Loucy (cell line): Measurements from ENCODE around the gene GOLGA6L7.
"Not testable (repeated sequence)": the region's sequence is repeated elsewhere in the genome, so short reads cannot be mapped to it uniquely, and the experiment has no call there.

Source experiments
- CTCF ChIP-seq: fragments of 200-600 bp; sonication (generic); conservative IDR thresholded peaks from 2 replicates; pipeline ENCODE4 v1.5.1; 2014; ENCODE audit warnings: mild to moderate bottlenecking, antibody characterized with exemption, low read length
- EZH2phosphoT487 ChIP-seq: fragments of 200-600 bp; IDR thresholded peaks from 2 replicates; pipeline ENCODE4 v1.6.1; 2018; ENCODE audit warnings: antibody characterized with exemption, mild to moderate bottlenecking, moderate library complexity, borderline replicate concordance

- TF ChIP-seq CTCF, EZH2phosphoT487: not testable (repeated sequence)
These were observed 6.2 kb downstream of the GOLGA6L7 start for GRCh38 chr15:28842210-28842609.
